Measurements from ENCODE around the gene SYNPO2L. TPM values are rescaled to one million over a fixed set of nuclear protein-coding genes. Genes with fewer than 3 reads are reported as not detected.
"Not testable (repeated sequence)": the region's sequence is repeated elsewhere in the genome, so short reads cannot be mapped to it uniquely, and the experiment has no call there.

Gene SYNPO2L
- 0.11 TPM in 1 of 2 replicates, not detected in the other for total RNA-seq (2014; rRNA removed; shearing (Covaris generic))
- 0.33 and 0.34 TPM in 2 replicates for polyA plus RNA-seq (2016; fragmentation: Nextera tagmentation; extraction: Ambion mirVana)

DNA sequence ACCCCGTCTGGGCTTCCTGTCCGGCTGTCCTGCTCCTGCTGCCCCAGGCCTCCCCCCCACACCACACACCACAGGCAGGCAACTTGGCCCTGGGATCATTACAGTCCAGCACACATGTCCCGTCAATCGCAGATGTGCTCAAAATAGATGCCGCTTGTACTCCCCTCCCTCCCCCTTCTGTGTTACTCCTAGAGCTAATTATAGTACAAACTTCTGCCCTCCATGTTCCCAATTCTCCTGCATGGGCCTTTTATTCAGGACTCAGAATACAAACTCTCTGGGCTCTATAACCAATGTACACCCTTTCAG lies at the start of gene SYNPO2L:
Gene SYNPO2L, minus strand, starts transcription at position 40 of the 309 bp plus-strand sequence. CDS start 107 bp downstream, outside the sequence.
- H3K27ac ChIP-seq = no peak within 1 kb of the TSS
- peaks cover 3% of the 10 kb centered on the region; the same call in 1 of the 2 replicates for H3F3A ChIP-seq (ENCODE audit: insufficient read depth)
- 82 to 87% methylated on average over 5 of the region's 5 CpGs for WGBS, 2 experiments (ENCODE audit: low coverage in 1 of 2, low lambda C conversion rate in 2 of 2, missing lambda C conversion rate in 2 of 2)
- no peaks in the 10 kb centered on the region for H4K20me1 ChIP-seq (ENCODE audit: insufficient read depth)
- H2AFZ ChIP-seq = no peak within 1 kb of the TSS
- H3K9ac ChIP-seq = no peak within 1 kb of the TSS
- no peaks in the 10 kb centered on the region for H3K9me2 ChIP-seq (ENCODE audit: insufficient read depth)
- no peak for DNase-seq
- H3K4me2 ChIP-seq (ENCODE audit: unreplicated experiment) = no peak within 1 kb of the TSS
- H3K4me3 ChIP-seq = no peak within 1 kb of the TSS
- no peaks in the 10 kb centered on the region for H3K27me3 ChIP-seq (replicated peaks; ENCODE audit: insufficient read depth)
- H3K36me3 ChIP-seq (ENCODE audit: low read depth) = no peaks in the 10 kb centered on the region
- TF ChIP-seq EZH2 (IDR thresholded peaks at IDR 0.05; ENCODE audit: insufficient read depth, poor library complexity, severe bottlenecking) (no peak), EZH2phosphoT487 (IDR thresholded peaks at IDR 0.05; ENCODE audit: insufficient read depth, low read depth) (no peak)
- in situ Hi-C loops (cut with MboI) = no loop called here
- no peaks in the 10 kb centered on the region for H3K79me2 ChIP-seq (ENCODE audit: insufficient read depth)
- peaks cover 7% of the 10 kb centered on the region for H3K4me1 ChIP-seq (ENCODE audit: insufficient read depth)
- H3K9me3 ChIP-seq (ENCODE audit: low read depth) = no peaks in the 10 kb centered on the region

DNA sequence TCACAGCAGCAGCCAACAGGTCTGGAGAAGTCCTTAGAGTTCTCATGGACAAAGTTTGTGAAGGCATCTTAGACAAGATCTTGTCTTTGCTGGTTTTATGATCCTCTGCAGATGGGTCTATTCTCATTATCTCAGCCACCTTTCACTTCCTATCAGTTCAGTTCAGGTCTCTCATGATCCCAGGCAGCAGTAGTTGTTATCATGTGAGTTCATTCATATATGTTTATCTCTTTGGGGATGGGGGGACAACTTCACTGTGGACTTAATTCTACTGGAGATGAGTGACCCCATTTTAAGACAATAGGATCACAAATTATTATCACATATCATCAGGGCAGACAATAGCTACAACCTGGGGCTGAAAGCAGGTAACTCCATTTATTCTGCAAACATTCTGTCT lies 48.1 kb upstream of the SYNPO2L start:
- H3K9ac ChIP-seq; H2AFZ ChIP-seq; H3K79me2 ChIP-seq (ENCODE audit: insufficient read depth); H3F3A ChIP-seq (ENCODE audit: insufficient read depth); DNase-seq; H3K9me3 ChIP-seq (ENCODE audit: low read depth); H3K4me2 ChIP-seq (ENCODE audit: unreplicated experiment); H3K9me2 ChIP-seq (ENCODE audit: insufficient read depth); H3K36me3 ChIP-seq (ENCODE audit: low read depth); in situ Hi-C loops (cut with MboI); H3K4me3 ChIP-seq; H3K27ac ChIP-seq; H3K27me3 ChIP-seq (replicated peaks; ENCODE audit: insufficient read depth); H3K4me1 ChIP-seq (ENCODE audit: insufficient read depth); H4K20me1 ChIP-seq (ENCODE audit: insufficient read depth): not testable (repeated sequence)

DNA sequence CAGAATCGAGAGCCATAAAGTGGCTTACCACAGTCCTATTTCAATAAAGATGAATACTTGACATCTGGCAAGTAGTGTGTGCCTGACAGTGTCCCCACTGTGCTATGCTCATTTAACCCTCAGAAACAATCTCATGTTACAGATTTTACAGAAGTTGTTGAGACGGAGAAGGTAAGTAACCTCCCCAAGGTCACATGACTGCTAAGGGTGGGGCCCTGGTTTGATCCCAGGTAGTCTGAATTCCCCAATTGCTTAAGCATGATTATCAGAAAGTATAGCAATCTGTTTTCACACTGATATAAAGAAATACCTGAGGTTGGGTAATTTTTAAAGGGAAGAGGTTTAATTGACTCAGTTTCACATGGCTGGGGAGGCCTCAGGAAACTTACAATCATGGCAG lies 43.0 kb upstream of the SYNPO2L start:
- H3K4me3 ChIP-seq; H2AFZ ChIP-seq; H4K20me1 ChIP-seq (ENCODE audit: insufficient read depth); H3K4me2 ChIP-seq (ENCODE audit: unreplicated experiment); in situ Hi-C loops (cut with MboI); DNase-seq; H3F3A ChIP-seq (ENCODE audit: insufficient read depth); H3K36me3 ChIP-seq (ENCODE audit: low read depth); H3K9ac ChIP-seq; H3K27ac ChIP-seq; H3K9me3 ChIP-seq (ENCODE audit: low read depth); H3K4me1 ChIP-seq (ENCODE audit: insufficient read depth); H3K9me2 ChIP-seq (ENCODE audit: insufficient read depth); H3K27me3 ChIP-seq (replicated peaks; ENCODE audit: insufficient read depth); H3K79me2 ChIP-seq (ENCODE audit: insufficient read depth): not testable (repeated sequence)
- WGBS, 2 experiments (ENCODE audit: low coverage in 1 of 2, low lambda C conversion rate in 2 of 2, missing lambda C conversion rate in 2 of 2) = 100% methylated on average over 2 of the region's 2 CpGs

DNA sequence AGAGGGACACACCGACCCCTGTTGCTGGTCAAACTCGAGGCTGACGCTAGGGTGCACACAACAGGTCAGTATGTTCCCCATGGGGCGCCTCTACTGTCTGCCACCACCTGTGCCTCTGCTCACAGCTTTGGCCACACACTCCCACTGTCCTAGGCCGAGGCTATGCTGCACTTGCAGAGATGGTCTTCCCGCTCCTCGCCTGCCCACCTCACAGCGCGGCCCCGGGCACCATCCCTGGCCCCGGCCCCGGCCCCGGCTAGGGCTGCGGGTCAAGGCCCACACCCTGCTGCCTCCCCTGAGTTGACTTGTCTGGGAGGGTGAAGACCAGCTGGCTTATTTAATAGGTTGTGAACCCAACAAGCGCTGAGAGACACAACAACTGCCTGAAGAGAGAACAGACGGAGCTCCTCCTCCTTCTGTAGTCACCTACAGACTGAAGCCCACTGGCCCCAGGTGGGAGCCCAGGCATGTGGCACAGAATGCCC lies 41.9 kb upstream of the SYNPO2L start, which contains the start of gene AGAP5:
Gene AGAP5, minus strand, starts transcription at position 435 of the 485 bp plus-strand sequence. Its CDS starts 354 bp downstream, at position 81.
- H3F3A ChIP-seq (ENCODE audit: insufficient read depth); H3K9me2 ChIP-seq (ENCODE audit: insufficient read depth); H4K20me1 ChIP-seq (ENCODE audit: insufficient read depth); H3K4me2 ChIP-seq (ENCODE audit: unreplicated experiment); H3K4me3 ChIP-seq; H3K9me3 ChIP-seq (ENCODE audit: low read depth); H3K36me3 ChIP-seq (ENCODE audit: low read depth); H3K9ac ChIP-seq; H3K27me3 ChIP-seq (replicated peaks; ENCODE audit: insufficient read depth); H3K79me2 ChIP-seq (ENCODE audit: insufficient read depth); H2AFZ ChIP-seq; H3K27ac ChIP-seq; DNase-seq; in situ Hi-C loops (cut with MboI); H3K4me1 ChIP-seq (ENCODE audit: insufficient read depth): not testable (repeated sequence)
- WGBS, 2 experiments (ENCODE audit: low coverage in 1 of 2, low lambda C conversion rate in 2 of 2, missing lambda C conversion rate in 2 of 2) = 95% methylated on average over 15 to 16 of the region's 16 CpGs

DNA sequence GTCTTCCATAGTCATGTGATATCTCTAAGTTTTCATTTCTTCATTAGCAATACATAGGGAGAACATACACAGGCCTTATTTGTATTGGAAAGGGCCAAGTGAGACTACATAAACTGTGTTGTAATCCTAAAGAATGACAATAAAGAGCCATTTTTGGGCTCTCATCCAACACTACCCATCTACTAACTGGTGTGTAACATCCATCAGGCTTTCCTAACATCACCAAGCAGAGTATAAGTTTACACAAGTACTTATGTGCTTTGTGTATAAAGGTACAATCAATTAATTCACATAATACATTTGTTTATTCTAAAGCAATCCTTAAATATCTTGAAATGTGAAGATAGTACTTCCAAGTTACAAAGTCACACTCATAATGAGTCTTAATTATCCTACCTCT lies 39.5 kb upstream of the SYNPO2L start:
- H4K20me1 ChIP-seq (ENCODE audit: insufficient read depth); H3K27ac ChIP-seq; H3K79me2 ChIP-seq (ENCODE audit: insufficient read depth); H3K4me2 ChIP-seq (ENCODE audit: unreplicated experiment); H3K9me3 ChIP-seq (ENCODE audit: low read depth); H3K9me2 ChIP-seq (ENCODE audit: insufficient read depth); H3K9ac ChIP-seq; H3K36me3 ChIP-seq (ENCODE audit: low read depth); DNase-seq; in situ Hi-C loops (cut with MboI); H3K27me3 ChIP-seq (replicated peaks; ENCODE audit: insufficient read depth); H2AFZ ChIP-seq; H3K4me1 ChIP-seq (ENCODE audit: insufficient read depth); H3F3A ChIP-seq (ENCODE audit: insufficient read depth); H3K4me3 ChIP-seq: not testable (repeated sequence)

GRCh38 chr10:73690755-73691154 lies 34.9 kb upstream of the SYNPO2L start:
- H3K36me3 ChIP-seq (ENCODE audit: low read depth); H3K27ac ChIP-seq; H3K9me2 ChIP-seq (ENCODE audit: insufficient read depth); H3K4me3 ChIP-seq; H3K4me2 ChIP-seq (ENCODE audit: unreplicated experiment); H3K9ac ChIP-seq; DNase-seq; H3K4me1 ChIP-seq (ENCODE audit: insufficient read depth); H2AFZ ChIP-seq; in situ Hi-C loops (cut with MboI); H3K79me2 ChIP-seq (ENCODE audit: insufficient read depth); H3F3A ChIP-seq (ENCODE audit: insufficient read depth); H4K20me1 ChIP-seq (ENCODE audit: insufficient read depth); H3K9me3 ChIP-seq (ENCODE audit: low read depth); H3K27me3 ChIP-seq (replicated peaks; ENCODE audit: insufficient read depth): not testable (repeated sequence)
- WGBS, 2 experiments (ENCODE audit: low coverage in 1 of 2, low lambda C conversion rate in 2 of 2, missing lambda C conversion rate in 2 of 2) = 83 to 87% methylated on average over 6 of the region's 6 CpGs

DNA sequence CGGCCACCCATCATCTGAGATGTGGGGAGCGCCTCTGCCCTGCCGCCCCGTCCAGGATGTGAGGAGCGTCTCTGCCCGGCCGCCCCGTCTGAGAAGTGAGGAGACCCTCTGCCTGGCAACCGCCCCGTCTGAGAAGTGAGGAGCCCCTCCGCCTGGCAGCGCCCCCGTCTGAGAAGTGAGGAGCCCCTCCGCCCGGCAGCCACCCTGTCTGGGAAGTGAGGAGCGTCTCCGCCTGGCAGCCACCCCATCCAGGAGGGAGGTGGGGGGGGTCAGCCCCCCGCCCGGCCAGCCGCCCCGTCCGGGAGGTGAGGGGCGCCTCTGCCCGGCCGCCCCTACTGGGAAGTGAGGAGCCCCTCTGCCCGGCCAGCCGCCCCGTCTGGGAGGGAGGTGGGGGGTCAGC lies 33.8 kb upstream of the SYNPO2L start:
- H3F3A ChIP-seq (ENCODE audit: insufficient read depth); H3K27ac ChIP-seq; H3K9me3 ChIP-seq (ENCODE audit: low read depth); H3K4me2 ChIP-seq (ENCODE audit: unreplicated experiment); H3K27me3 ChIP-seq (replicated peaks; ENCODE audit: insufficient read depth); H2AFZ ChIP-seq; H3K9me2 ChIP-seq (ENCODE audit: insufficient read depth); H3K9ac ChIP-seq; H3K36me3 ChIP-seq (ENCODE audit: low read depth); H4K20me1 ChIP-seq (ENCODE audit: insufficient read depth); in situ Hi-C loops (cut with MboI); H3K79me2 ChIP-seq (ENCODE audit: insufficient read depth); H3K4me3 ChIP-seq; DNase-seq; H3K4me1 ChIP-seq (ENCODE audit: insufficient read depth): not testable (repeated sequence)
- WGBS, 2 experiments (ENCODE audit: low coverage in 1 of 2, low lambda C conversion rate in 2 of 2, missing lambda C conversion rate in 2 of 2) = 91 to 100% methylated on average over 2 to 17 of the region's 28 CpGs

Measured in GM23248 (cell line).